Endothelial cell (in vitro differentiated cells): ENCODE data around the gene PRKAR2A. TPM values are rescaled to one million over a fixed set of nuclear protein-coding genes. Genes with fewer than 3 reads are reported as not detected.
"Not testable (repeated sequence)": the region's sequence is repeated elsewhere in the genome, so short reads cannot be mapped to it uniquely, and the experiment has no call there.

ENCODE experiments used
- DNase-seq: peaks from one replicate; pipeline ENCODE4 v3.0.0; 2021; ENCODE audit warnings: low spot score
- H3K27ac Mint-ChIP-seq: one replicate; pipeline ENCODE4 v1.8.0; 2021; ENCODE audit warnings: mixed read lengths, inconsistent platforms; ENCODE audit not compliant: unreplicated experiment
- H3K27me3 Mint-ChIP-seq: one replicate; pipeline ENCODE4 v1.8.0; 2021; ENCODE audit warnings: mild to moderate bottlenecking, moderate library complexity, mixed read lengths, inconsistent platforms; ENCODE audit not compliant: unreplicated experiment
- H3K36me3 Mint-ChIP-seq: one replicate; pipeline ENCODE4 v1.8.0; 2021; ENCODE audit warnings: mild to moderate bottlenecking, low read depth, mixed read lengths, inconsistent platforms; ENCODE audit not compliant: unreplicated experiment
- H3K4me1 Mint-ChIP-seq: one replicate; pipeline ENCODE4 v1.8.0; 2021; ENCODE audit warnings: mild to moderate bottlenecking, mixed read lengths, inconsistent platforms; ENCODE audit not compliant: unreplicated experiment
- H3K4me3 Mint-ChIP-seq: one replicate; pipeline ENCODE4 v1.8.0; 2021; ENCODE audit warnings: mild to moderate bottlenecking, mixed read lengths, inconsistent platforms; ENCODE audit not compliant: unreplicated experiment
- H3K9me3 Mint-ChIP-seq: one replicate; pipeline ENCODE4 v1.8.0; 2021; ENCODE audit warnings: mixed read lengths, inconsistent platforms; ENCODE audit not compliant: unreplicated experiment
- CTCF ChIP-seq: fragments of 200-600 bp; sonication (generic); IDR thresholded peaks from one replicate; pipeline ENCODE4 v1.5.0; 2021; ENCODE audit warnings: antibody characterized with exemption; ENCODE audit not compliant: unreplicated experiment
- total RNA-seq: library from RNA; stranded (reverse); fragmentation: NEBNext Ultra II Directional; extraction: Animal tissue kit (Norgen Biotek cat#: 25700); gene quantifications from one replicate; pipeline ENCODE4 v1.2.1, GENCODE V29; 2021; ENCODE audit not compliant: unreplicated experiment

PRKAR2A gene
- total RNA-seq, 1 donor from 2014 or later = 67.3 TPM

GRCh38 chr3:48723725-48724124, 123.9 kb downstream of the PRKAR2A start:
- Mint-ChIP-seq H3K27ac (no peak overlapping the region), H3K36me3 (no peaks in the 10 kb centered on the region), H3K9me3 (no peaks in the 10 kb centered on the region), H3K27me3 (no peaks in the 10 kb centered on the region), H3K4me3 (peak overlapping the region; percentile 43), H3K4me1 (peaks cover 7% of the 10 kb centered on the region)
- TF ChIP-seq CTCF = no peak
- DNase-seq = no peak

GRCh38 chr3:48723293-48723692, 124.4 kb downstream of the PRKAR2A start:
- H3K27ac Mint-ChIP-seq, H3K36me3 Mint-ChIP-seq, H3K9me3 Mint-ChIP-seq, H3K27me3 Mint-ChIP-seq, H3K4me1 Mint-ChIP-seq, DNase-seq: not testable (repeated sequence)
- H3K4me3 Mint-ChIP-seq = peak overlapping the region; percentile 43

- TF ChIP-seq CTCF = no peak
- Mint-ChIP-seq H3K4me3 (peak within 1 kb of the TSS; percentile 100), H3K4me1 (peaks cover 19% of the 10 kb centered on the region), H3K36me3 (peaks cover 19% of the 10 kb centered on the region), H3K27me3 (peaks cover 5% of the 10 kb centered on the region), H3K9me3 (no peaks in the 10 kb centered on the region), H3K27ac (peak within 1 kb of the TSS; percentile 100)
- peak; percentile 99 for DNase-seq
Observed at GRCh38 chr3:48716982-48717746, 130.5 kb downstream of the PRKAR2A start, which contains the start of gene IP6K2. IP6K2 (minus strand) TSS chr3:48717221; CDS start chr3:48695291, 21,930 bp downstream.

- no peak for TF ChIP-seq CTCF
- peak; percentile 13 for DNase-seq
Observed at GRCh38 chr3:48716508-48716981, 131.1 kb downstream of the PRKAR2A start.

GRCh38 chr3:48715174-48715800, 132.4 kb downstream of the PRKAR2A start:
- DNase-seq = no peak
- peak overlapping the region; percentile 100 for H3K4me3 Mint-ChIP-seq
- H3K36me3 Mint-ChIP-seq = peaks cover 23% of the 10 kb centered on the region
- no peak for TF ChIP-seq CTCF
- peak overlapping the region; percentile 100 for H3K27ac Mint-ChIP-seq
- peaks cover 5% of the 10 kb centered on the region for H3K27me3 Mint-ChIP-seq
- peaks cover 22% of the 10 kb centered on the region for H3K4me1 Mint-ChIP-seq
- no peaks in the 10 kb centered on the region for H3K9me3 Mint-ChIP-seq

More at GRCh38 chr3:48716508-48716981, 131.1 kb downstream of the PRKAR2A start:
- no peaks in the 10 kb centered on the region for H3K9me3 Mint-ChIP-seq
- peak overlapping the region; percentile 100 for H3K27ac Mint-ChIP-seq
- peak overlapping the region; percentile 100 for H3K4me3 Mint-ChIP-seq
- H3K27me3 Mint-ChIP-seq = peaks cover 5% of the 10 kb centered on the region
- peaks cover 22% of the 10 kb centered on the region for H3K4me1 Mint-ChIP-seq
- H3K36me3 Mint-ChIP-seq = peaks cover 23% of the 10 kb centered on the region
